HepG2 (cell line): ENCODE data around the gene RHBDF2. TPM values are rescaled to one million over a fixed set of nuclear protein-coding genes. Genes with fewer than 3 reads are reported as not detected.
A peak's percentile ranks its signal among the peaks of the same experiment; 100 is the strongest.

ENCODE experiments used
- ATF3 ChIP-seq: sonication (generic); formaldehyde crosslinking; IDR thresholded peaks from 2 replicates; pipeline ENCODE4 v1.4.0; 2020; ENCODE audit warnings: missing genetic modification reagents
- GTF3A ChIP-seq: sonication (generic); formaldehyde crosslinking; conservative IDR thresholded peaks from 2 replicates; pipeline ENCODE4 v1.4.0; 2020; ENCODE audit warnings: mild to moderate bottlenecking, missing genetic modification reagents
- IKZF5 ChIP-seq: IDR thresholded peaks from 2 replicates; pipeline ENCODE4 v1.6.1; 2018; ENCODE audit warnings: missing genetic modification reagents, mild to moderate bottlenecking, missing compliant biosample characterization
- IRX3 ChIP-seq: sonication (generic); formaldehyde crosslinking; IDR thresholded peaks from 2 replicates; pipeline ENCODE4 v1.8.1; 2023; ENCODE audit warnings: mild to moderate bottlenecking, low read depth, missing genetic modification reagents, borderline replicate concordance
- NFIC ChIP-seq: IDR thresholded peaks from 2 replicates; pipeline ENCODE4 v1.6.1; 2012; ENCODE audit warnings: mild to moderate bottlenecking, low read length, inconsistent platforms
- NFKB2 ChIP-seq: sonication (generic); formaldehyde crosslinking; IDR thresholded peaks from 2 replicates; pipeline ENCODE4 v1.4.0; 2020; ENCODE audit warnings: missing genetic modification reagents, borderline replicate concordance
- SRSF4 ChIP-seq: fragments of 200-400 bp; formaldehyde crosslinking; IDR thresholded peaks from one replicate; pipeline ENCODE4 v1.6.1; 2018; ENCODE audit warnings: mild to moderate bottlenecking, low read depth, low read length, moderate library complexity; ENCODE audit not compliant: poor library complexity, severe bottlenecking
- TBP ChIP-seq: sonication (generic); formaldehyde crosslinking; IDR thresholded peaks from 2 replicates; pipeline ENCODE4 v1.5.0; 2020; ENCODE audit warnings: missing genetic modification reagents
- ZFX ChIP-seq: sonication (generic); formaldehyde crosslinking; IDR thresholded peaks from 2 replicates; pipeline ENCODE4 v1.4.0; 2020; ENCODE audit warnings: mild to moderate bottlenecking, low read depth, missing genetic modification reagents, moderate library complexity
- ZNF142 ChIP-seq: sonication (generic); formaldehyde crosslinking; IDR thresholded peaks from 2 replicates; pipeline ENCODE4 v1.4.0; 2020; ENCODE audit warnings: missing genetic modification reagents
- ZNF331 ChIP-seq: sonication (generic); formaldehyde crosslinking; IDR thresholded peaks from 2 replicates; pipeline ENCODE4 v1.4.0; 2020; ENCODE audit warnings: missing genetic modification reagents
- ZNF550 ChIP-seq: sonication (generic); formaldehyde crosslinking; IDR thresholded peaks from 2 replicates; pipeline ENCODE4 v1.4.0; 2020; ENCODE audit warnings: mild to moderate bottlenecking, missing genetic modification reagents, borderline replicate concordance
- polyA plus RNA-seq, 8 experiments: library from polyadenylated mRNA; depleted of rRNA in 3 of 8; stranded (reverse) in 7 of 8; unstranded in 1 of 8; fragments of >200 nt; fragmentation: Illumina TruSeq in 4 of 8; extraction: Trizol in 4 of 8; gene quantifications; 2 replicates each; pipeline versions ENCODE4 v1.2.1 to v1.2.3, GENCODE V29; 2011 to 2016; ENCODE audit warnings: low read depth in 4 of 8, missing spikeins in 1 of 8, mixed read lengths in 1 of 8; ENCODE audit not compliant: insufficient read depth in 1 of 8
- total RNA-seq, 5 experiments: library from RNA; depleted of rRNA; stranded (reverse); fragments of >200 nt; fragmentation: Illumina TruSeq; extraction: Trizol; gene quantifications; 2 replicates each; pipeline ENCODE4 v1.2.3, GENCODE V29; 2016; ENCODE audit warnings: low read depth in 1 of 5
- TF ChIP-seq, protein P1 (sequence below), 2 experiments: IDR thresholded peaks; 2 replicates each; pipeline ENCODE4 v1.6.1; 2011 to 2012; ENCODE audit warnings: low read length in 2 of 2, borderline replicate concordance in 1 of 2, low read depth in 1 of 2, mild to moderate bottlenecking in 1 of 2, moderate library complexity in 1 of 2
- TF ChIP-seq, protein P2 (sequence below): sonication (generic); formaldehyde crosslinking; IDR thresholded peaks from 2 replicates; pipeline ENCODE4 v1.5.0; 2020; ENCODE audit warnings: mild to moderate bottlenecking, missing genetic modification reagents

The RHBDF2 gene
- total and polyA plus RNA-seq, 2 of the 13 experiments (the other 11 are each of a cell fraction or from before 2014, with no cell fraction given), result 7.8 to 24.2 TPM

DNA sequence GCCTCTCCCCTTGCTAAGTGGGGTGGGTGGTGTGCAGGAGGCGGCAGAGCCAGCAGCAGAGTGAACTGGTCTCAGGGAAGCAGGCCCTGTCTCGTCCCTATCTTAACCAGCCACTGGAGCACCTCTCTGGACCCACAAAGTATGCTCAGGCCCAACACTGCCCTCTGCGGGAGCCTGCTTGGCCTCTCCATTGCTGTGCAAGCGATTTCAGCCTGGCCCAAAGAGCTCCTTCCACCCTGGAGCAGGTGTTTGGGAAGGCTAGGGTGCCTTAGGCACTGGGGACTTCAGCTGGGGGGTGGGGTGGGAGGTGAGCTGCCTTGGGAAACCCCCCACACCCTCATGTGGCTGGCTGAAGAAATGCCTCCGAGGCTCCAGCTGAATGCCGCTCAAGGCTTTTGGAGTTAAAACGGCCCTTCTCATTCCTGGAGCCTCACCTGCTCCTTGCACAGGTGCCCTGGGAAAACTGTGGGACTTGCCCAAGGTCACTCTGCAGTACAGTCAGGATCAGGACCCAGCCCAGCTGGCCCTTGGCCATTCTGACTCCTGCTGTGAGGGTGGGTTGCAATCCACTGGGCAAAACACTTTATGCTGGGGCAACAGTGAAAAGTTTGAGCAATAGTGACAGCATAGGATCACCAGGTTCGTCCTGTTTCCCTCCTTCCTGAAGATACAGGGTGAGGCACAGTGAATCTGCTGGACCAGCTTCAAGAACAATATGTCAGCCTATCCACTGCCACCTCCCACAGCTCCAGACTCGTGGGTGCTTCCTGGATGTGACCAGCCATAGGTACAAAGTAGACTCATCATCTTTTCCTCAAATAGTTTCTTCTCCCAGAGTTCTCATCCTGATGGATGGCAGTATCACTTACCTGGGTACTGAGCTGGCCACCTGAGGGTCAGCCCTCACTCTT lies 42.4 kb downstream of the RHBDF2 start (continued):
- TF ChIP-seq ZNF142 (CRISPR knock-in tag) (no peak), ATF3 (CRISPR knock-in tag) (no peak), NFIC (no peak), ZNF550 (no peak), NFKB2 (CRISPR knock-in tag) (no peak), GTF3A (CRISPR knock-in tag) (no peak), ZFX (CRISPR knock-in tag) (peak; percentile 60; the same call in 1 of the 2 replicates), IKZF5 (peak; percentile 31; the same call in 1 of the 2 replicates), TBP (CRISPR knock-in tag) (no peak), SRSF4 (no peak), ZNF331 (0 out of 2 replicates have a peak, but pooled peaks have one; percentile 56), IRX3 (CRISPR knock-in tag) (no peak)
- TF ChIP-seq, protein P1, sequence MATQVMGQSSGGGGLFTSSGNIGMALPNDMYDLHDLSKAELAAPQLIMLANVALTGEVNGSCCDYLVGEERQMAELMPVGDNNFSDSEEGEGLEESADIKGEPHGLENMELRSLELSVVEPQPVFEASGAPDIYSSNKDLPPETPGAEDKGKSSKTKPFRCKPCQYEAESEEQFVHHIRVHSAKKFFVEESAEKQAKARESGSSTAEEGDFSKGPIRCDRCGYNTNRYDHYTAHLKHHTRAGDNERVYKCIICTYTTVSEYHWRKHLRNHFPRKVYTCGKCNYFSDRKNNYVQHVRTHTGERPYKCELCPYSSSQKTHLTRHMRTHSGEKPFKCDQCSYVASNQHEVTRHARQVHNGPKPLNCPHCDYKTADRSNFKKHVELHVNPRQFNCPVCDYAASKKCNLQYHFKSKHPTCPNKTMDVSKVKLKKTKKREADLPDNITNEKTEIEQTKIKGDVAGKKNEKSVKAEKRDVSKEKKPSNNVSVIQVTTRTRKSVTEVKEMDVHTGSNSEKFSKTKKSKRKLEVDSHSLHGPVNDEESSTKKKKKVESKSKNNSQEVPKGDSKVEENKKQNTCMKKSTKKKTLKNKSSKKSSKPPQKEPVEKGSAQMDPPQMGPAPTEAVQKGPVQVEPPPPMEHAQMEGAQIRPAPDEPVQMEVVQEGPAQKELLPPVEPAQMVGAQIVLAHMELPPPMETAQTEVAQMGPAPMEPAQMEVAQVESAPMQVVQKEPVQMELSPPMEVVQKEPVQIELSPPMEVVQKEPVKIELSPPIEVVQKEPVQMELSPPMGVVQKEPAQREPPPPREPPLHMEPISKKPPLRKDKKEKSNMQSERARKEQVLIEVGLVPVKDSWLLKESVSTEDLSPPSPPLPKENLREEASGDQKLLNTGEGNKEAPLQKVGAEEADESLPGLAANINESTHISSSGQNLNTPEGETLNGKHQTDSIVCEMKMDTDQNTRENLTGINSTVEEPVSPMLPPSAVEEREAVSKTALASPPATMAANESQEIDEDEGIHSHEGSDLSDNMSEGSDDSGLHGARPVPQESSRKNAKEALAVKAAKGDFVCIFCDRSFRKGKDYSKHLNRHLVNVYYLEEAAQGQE (IDR thresholded peaks at IDR 0.05; ENCODE audit: borderline replicate concordance in 1 of 2, low read depth in 1 of 2, low read length in 2 of 2), result no peak
- TF ChIP-seq, protein P2, sequence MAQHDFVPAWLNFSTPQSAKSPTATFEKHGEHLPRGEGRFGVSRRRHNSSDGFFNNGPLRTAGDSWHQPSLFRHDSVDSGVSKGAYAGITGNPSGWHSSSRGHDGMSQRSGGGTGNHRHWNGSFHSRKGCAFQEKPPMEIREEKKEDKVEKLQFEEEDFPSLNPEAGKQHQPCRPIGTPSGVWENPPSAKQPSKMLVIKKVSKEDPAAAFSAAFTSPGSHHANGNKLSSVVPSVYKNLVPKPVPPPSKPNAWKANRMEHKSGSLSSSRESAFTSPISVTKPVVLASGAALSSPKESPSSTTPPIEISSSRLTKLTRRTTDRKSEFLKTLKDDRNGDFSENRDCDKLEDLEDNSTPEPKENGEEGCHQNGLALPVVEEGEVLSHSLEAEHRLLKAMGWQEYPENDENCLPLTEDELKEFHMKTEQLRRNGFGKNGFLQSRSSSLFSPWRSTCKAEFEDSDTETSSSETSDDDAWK (CRISPR knock-in tag), result no peak
